GM12864 (cell line): ENCODE measurements around the gene ATRAID.

Source experiments
- DNase-seq: peaks from one replicate; pipeline ENCODE4 v3.0.0-alpha.2; 2011; ENCODE audit warnings: low read depth
- H3K4me3 ChIP-seq: 2 replicates; pipeline ENCODE4 v1.5.1; 2011; ENCODE audit warnings: mild to moderate bottlenecking, low read depth, low read length, control low read depth
- CTCF ChIP-seq: IDR thresholded peaks from 2 replicates; pipeline ENCODE4 v1.5.1; 2011; ENCODE audit warnings: low read depth, mild to moderate bottlenecking, moderate library complexity, low read length, control low read depth, inconsistent platforms; ENCODE audit errors: missing control alignments

The ATRAID gene

GRCh38 chr2:27222407-27222806 is 10.6 kb downstream of the ATRAID start:
- TF ChIP-seq CTCF: no peak
- H3K4me3 ChIP-seq: no peak overlapping the region
- DNase-seq: no peak

- no peak for TF ChIP-seq CTCF
- no peak for DNase-seq
- no peak overlapping the region for H3K4me3 ChIP-seq
These were observed 11.6 kb downstream of the ATRAID start for GRCh38 chr2:27223416-27223815.

GRCh38 chr2:27225526-27225925 is 13.7 kb downstream of the ATRAID start:
- no peak for TF ChIP-seq CTCF

GRCh38 chr2:27227501-27227900 is 15.7 kb downstream of the ATRAID start:
- TF ChIP-seq CTCF: no peak
- no peak for DNase-seq

More at GRCh38 chr2:27225526-27225925, 13.7 kb downstream of the ATRAID start:
- no peak for DNase-seq
- no peak overlapping the region for H3K4me3 ChIP-seq

GRCh38 chr2:27231921-27232320 is 20.1 kb downstream of the ATRAID start:
- TF ChIP-seq CTCF: no peak
- H3K4me3 ChIP-seq: no peak overlapping the region
- no peak for DNase-seq

More at GRCh38 chr2:27227501-27227900, 15.7 kb downstream of the ATRAID start:
- no peak overlapping the region for H3K4me3 ChIP-seq

GRCh38 chr2:27233341-27233740 is 21.5 kb downstream of the ATRAID start:
- no peak for TF ChIP-seq CTCF
- no peak overlapping the region for H3K4me3 ChIP-seq
- DNase-seq: no peak

- TF ChIP-seq CTCF: no peak
These were observed 24.3 kb downstream of the ATRAID start for GRCh38 chr2:27236136-27236535.

More at GRCh38 chr2:27236136-27236535, 24.3 kb downstream of the ATRAID start:
- DNase-seq: no peak
- H3K4me3 ChIP-seq: no peak overlapping the region
